Vagina (tissue), 2 donors: ENCODE results near the gene EPS15.

Experiments used
- CTCF ChIP-seq, 3 experiments: fragments of 450-650 bp in 2 of 3; fragments of 200-600 bp in 1 of 3; sonication (generic) in 1 of 3; IDR thresholded peaks; one replicate each; pipeline ENCODE4 v1.5.1; 2017 to 2019; ENCODE audit warnings: antibody characterized with exemption in 3 of 3, mild to moderate bottlenecking in 2 of 3, moderate library complexity in 2 of 3
- POLR2A ChIP-seq, 2 donors: fragments of 450-650 bp; IDR thresholded peaks; one replicate each; pipeline ENCODE4 v1.6.1; 2017; ENCODE audit warnings: antibody characterized with exemption in 2 of 2, mild to moderate bottlenecking in 2 of 2, moderate library complexity in 2 of 2
- POLR2AphosphoS5 ChIP-seq, 2 donors: sonication (generic); formaldehyde crosslinking; IDR thresholded peaks; one replicate each; pipeline ENCODE4 v1.9.0; 2017; ENCODE audit warnings: antibody characterized with exemption in 2 of 2, mild to moderate bottlenecking in 2 of 2, low read depth in 1 of 2; ENCODE audit not compliant: insufficient read depth in 1 of 2

- no peak for TF ChIP-seq POLR2A (IDR thresholded peaks at IDR 0.05)
- TF ChIP-seq CTCF (IDR thresholded peaks at IDR 0.05): no peak
- no peak for TF ChIP-seq POLR2AphosphoS5 (IDR thresholded peaks at IDR 0.05; ENCODE audit: insufficient read depth in 1 of 2, low read depth in 1 of 2)
Observed at GRCh38 chr1:51565009-51565408, 45.9 kb upstream of the EPS15 start.
